ENCODE measurements around the gene AK1. TPM values are rescaled to one million over a fixed set of nuclear protein-coding genes. Genes with fewer than 3 reads are reported as not detected.

The AK1 gene
- total RNA-seq, 1 experiment from 2014 or later: 75.9 TPM

DNA sequence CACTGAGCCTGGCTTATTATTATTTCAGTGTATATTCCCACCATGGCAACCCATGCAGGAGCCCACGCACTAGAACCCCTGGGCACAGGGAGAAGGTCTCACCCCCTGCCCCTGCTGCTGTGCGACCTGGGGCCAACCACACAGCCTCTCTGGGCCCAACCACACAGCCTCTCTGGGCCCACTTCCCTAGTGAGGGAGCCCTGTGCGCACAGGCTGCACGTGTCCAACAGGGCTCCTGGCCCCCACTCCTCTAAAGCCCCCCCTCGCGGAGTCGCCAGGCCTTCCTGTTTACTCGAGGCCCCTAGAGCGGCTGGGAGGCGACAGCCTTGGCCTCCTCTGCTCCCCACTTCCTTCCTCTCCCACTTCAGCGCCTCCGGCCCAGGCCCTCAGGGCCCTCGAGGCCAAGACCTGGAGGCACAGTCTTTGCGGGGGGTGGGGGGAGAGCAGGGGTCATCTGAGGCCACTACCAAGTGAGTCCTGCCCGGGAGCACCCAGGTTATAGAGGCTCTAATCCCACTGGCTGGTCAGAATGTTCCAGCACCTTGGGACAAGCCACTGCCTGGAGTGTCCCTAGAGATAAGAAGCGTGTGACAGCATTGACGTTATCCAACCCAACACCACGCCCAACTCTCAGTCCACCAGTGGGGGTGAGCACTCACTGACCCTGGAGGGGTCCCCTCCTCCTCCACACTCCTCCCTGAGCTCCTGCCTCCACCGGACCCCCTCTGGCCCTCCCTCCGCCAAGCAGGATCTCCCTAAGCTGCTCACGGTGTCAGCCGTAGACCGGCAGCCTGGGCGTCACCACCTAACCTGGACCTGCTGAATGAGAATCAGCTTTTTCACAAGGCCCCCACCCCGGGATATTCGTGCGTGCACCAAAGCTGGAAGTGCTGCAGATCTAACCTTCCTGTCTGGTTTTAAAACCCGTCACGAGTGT is 15.1 kb downstream of the AK1 start:
- TF ChIP-seq, protein P1, sequence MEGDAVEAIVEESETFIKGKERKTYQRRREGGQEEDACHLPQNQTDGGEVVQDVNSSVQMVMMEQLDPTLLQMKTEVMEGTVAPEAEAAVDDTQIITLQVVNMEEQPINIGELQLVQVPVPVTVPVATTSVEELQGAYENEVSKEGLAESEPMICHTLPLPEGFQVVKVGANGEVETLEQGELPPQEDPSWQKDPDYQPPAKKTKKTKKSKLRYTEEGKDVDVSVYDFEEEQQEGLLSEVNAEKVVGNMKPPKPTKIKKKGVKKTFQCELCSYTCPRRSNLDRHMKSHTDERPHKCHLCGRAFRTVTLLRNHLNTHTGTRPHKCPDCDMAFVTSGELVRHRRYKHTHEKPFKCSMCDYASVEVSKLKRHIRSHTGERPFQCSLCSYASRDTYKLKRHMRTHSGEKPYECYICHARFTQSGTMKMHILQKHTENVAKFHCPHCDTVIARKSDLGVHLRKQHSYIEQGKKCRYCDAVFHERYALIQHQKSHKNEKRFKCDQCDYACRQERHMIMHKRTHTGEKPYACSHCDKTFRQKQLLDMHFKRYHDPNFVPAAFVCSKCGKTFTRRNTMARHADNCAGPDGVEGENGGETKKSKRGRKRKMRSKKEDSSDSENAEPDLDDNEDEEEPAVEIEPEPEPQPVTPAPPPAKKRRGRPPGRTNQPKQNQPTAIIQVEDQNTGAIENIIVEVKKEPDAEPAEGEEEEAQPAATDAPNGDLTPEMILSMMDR (IDR thresholded peaks at IDR 0.05; ENCODE audit: unreplicated experiment): no peak
- Mint-ChIP-seq H3K4me3 (ENCODE audit: unreplicated experiment) (no peak overlapping the region), H3K9me3 (ENCODE audit: unreplicated experiment) (no peaks in the 10 kb centered on the region), H3K4me1 (ENCODE audit: insufficient read depth, unreplicated experiment) (no peaks in the 10 kb centered on the region), H3K27ac (ENCODE audit: low read depth, unreplicated experiment) (no peak overlapping the region), H3K27me3 (ENCODE audit: insufficient read depth, unreplicated experiment) (no peaks in the 10 kb centered on the region), H3K36me3 (ENCODE audit: insufficient read depth, unreplicated experiment) (peaks cover 6% of the 10 kb centered on the region)
- no peak for DNase-seq (ENCODE audit: unreplicated experiment)
- CTCF ChIA-PET: interaction anchor here (0.6 to 1.4 kb wide), 5 partner anchors 11 to 1834 kb away, joined by 3 to 4 read pairs (median 3); no protein-coding TSS in a partner anchor
- POLR2A ChIA-PET: interaction anchor here (0.7 to 1.3 kb wide), 4 partner anchors 7 to 77 kb away, joined by 3 to 4 read pairs (median 4); partner anchors contain the start of genes CDK9 and ENG
- intact Hi-C loops (cut with micrococcal nuclease): no loop called here
- no TSS peak for BruUV-seq (replicated peaks)

DNA sequence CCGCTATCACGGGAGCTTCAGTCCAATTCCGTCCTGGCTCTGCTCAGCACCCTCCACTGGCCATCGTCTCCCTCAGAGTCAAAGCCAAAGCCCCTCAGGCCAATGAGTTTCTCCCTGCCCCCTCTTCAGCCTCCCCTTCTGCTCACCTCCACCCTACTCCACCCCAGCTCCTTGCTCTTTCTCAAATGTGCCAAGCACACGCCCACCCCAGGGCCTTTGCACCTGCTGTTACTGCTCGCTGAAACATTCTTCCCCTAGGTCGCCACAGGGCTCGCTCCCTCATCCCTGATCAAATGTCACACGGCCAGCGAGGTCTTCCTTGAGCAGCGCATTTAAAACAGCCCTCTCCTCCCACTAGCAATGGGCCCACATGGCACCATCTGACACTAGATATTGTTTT is 16.7 kb downstream of the AK1 start:
- ChIA-PET POLR2A (no interaction called here), CTCF (interaction anchor here (0.6 to 3.0 kb wide), 4 partner anchors 9 to 431 kb away, joined by 3 to 12 read pairs (median 4); partner anchors contain the start of gene TOR2A)
- no peak for DNase-seq (ENCODE audit: unreplicated experiment)
- H3K27ac Mint-ChIP-seq (ENCODE audit: low read depth, unreplicated experiment): no peak overlapping the region
- peaks cover 4% of the 10 kb centered on the region for H3K36me3 Mint-ChIP-seq (ENCODE audit: insufficient read depth, unreplicated experiment)
- no peaks in the 10 kb centered on the region for H3K9me3 Mint-ChIP-seq (ENCODE audit: unreplicated experiment)
- no TSS peak for BruUV-seq (replicated peaks)
- no peaks in the 10 kb centered on the region for H3K4me1 Mint-ChIP-seq (ENCODE audit: insufficient read depth, unreplicated experiment)
- no peaks in the 10 kb centered on the region for H3K27me3 Mint-ChIP-seq (ENCODE audit: insufficient read depth, unreplicated experiment)
- H3K4me3 Mint-ChIP-seq (ENCODE audit: unreplicated experiment): no peak overlapping the region
- TF ChIP-seq, protein P1 (IDR thresholded peaks at IDR 0.05; ENCODE audit: unreplicated experiment): no peak
- intact Hi-C loops (cut with micrococcal nuclease): no loop called here

DNA sequence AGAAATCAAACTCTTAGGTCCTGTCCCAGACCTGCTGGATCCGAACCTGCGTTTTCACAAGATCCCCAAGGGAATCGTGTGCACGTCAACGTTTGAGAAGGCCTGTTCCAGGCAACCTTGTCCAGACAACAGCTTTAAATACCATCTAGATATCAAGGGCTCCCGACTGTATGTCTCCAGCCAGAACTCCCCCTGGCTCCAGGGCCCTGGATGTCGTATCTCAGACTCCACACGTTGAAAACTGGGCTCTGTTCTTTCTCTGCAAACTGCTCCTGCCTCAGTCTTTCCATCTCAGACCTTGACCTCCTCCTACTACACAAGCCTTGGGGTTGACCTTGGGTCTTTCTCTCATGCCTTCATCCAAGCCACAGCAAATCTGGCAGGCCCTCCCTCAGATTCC is 17.2 kb downstream of the AK1 start:
- POLR2A ChIA-PET: no interaction called here
- Mint-ChIP-seq H3K36me3 (ENCODE audit: insufficient read depth, unreplicated experiment) (no peaks in the 10 kb centered on the region), H3K27me3 (ENCODE audit: insufficient read depth, unreplicated experiment) (no peaks in the 10 kb centered on the region), H3K9me3 (ENCODE audit: unreplicated experiment) (no peaks in the 10 kb centered on the region), H3K4me1 (ENCODE audit: insufficient read depth, unreplicated experiment) (no peaks in the 10 kb centered on the region), H3K27ac (ENCODE audit: low read depth, unreplicated experiment) (no peak overlapping the region), H3K4me3 (ENCODE audit: unreplicated experiment) (no peak overlapping the region)
- no TSS peak for BruUV-seq (replicated peaks)
- TF ChIP-seq, protein P1 (IDR thresholded peaks at IDR 0.05; ENCODE audit: unreplicated experiment): no peak
- DNase-seq (ENCODE audit: unreplicated experiment): no peak
- intact Hi-C loops (cut with micrococcal nuclease): no loop called here
- CTCF ChIA-PET: interaction anchor here (0.6 to 3.0 kb wide), 3 partner anchors 10 to 126 kb away, joined by 3 to 12 read pairs (median 3); partner anchors contain the start of gene TOR2A

DNA sequence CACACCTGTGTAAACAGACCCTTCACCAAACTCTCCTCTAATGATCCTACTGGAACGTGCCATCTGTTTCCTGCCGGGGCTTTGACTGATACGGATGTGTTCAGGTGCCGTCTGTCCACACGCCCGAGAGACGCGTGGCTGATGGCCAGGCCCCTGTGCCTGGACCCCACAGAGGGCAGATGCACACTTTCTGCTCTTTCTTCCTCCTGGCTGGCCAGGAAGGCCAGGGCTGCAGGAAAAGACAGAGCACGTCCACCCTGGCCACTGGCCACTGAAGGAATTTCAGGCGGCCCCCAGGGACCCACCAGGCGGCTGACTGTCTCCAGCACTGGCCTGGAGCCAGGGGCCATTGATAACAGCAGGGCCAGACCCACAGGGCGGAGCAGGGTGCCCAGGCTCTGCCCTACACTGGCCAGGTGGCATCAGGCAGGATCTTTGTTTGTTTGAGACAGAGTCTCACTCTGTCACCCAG is 19.4 kb downstream of the AK1 start:
- H3K4me1 Mint-ChIP-seq (ENCODE audit: insufficient read depth, unreplicated experiment): no peaks in the 10 kb centered on the region
- ChIA-PET CTCF (no interaction called here), POLR2A (interaction anchor here (0.6 to 0.7 kb wide), 2 partner anchors 12 to 118 kb away, joined by 3 read pairs; no protein-coding TSS in a partner anchor)
- TF ChIP-seq, protein P1 (IDR thresholded peaks at IDR 0.05; ENCODE audit: unreplicated experiment): no peak
- BruUV-seq (replicated peaks): no TSS peak
- no peaks in the 10 kb centered on the region for H3K36me3 Mint-ChIP-seq (ENCODE audit: insufficient read depth, unreplicated experiment)
- H3K4me3 Mint-ChIP-seq (ENCODE audit: unreplicated experiment): no peak overlapping the region
- DNase-seq (ENCODE audit: unreplicated experiment): no peak
- intact Hi-C loops (cut with micrococcal nuclease): no loop called here
- no peaks in the 10 kb centered on the region for H3K9me3 Mint-ChIP-seq (ENCODE audit: unreplicated experiment)
- H3K27ac Mint-ChIP-seq (ENCODE audit: low read depth, unreplicated experiment): no peak overlapping the region
- no peaks in the 10 kb centered on the region for H3K27me3 Mint-ChIP-seq (ENCODE audit: insufficient read depth, unreplicated experiment)
